ENCODE data around the gene SLC6A11. TPM values are rescaled to one million over a fixed set of nuclear protein-coding genes. Genes with fewer than 3 reads are reported as not detected.

SLC6A11 gene
- total RNA-seq (2022; extraction: Qiagen RNA extraction) = 0.05 to 0.18 TPM (median 0.08 TPM) in 5 replicates

GRCh38 chr3:10816019-10816862 is at the start of gene SLC6A11:
TSS of gene SLC6A11 (plus strand) at chr3:10816228. CDS start at chr3:10816266, 38 bp downstream.

Other genes starting within 250 kb of the SLC6A11 start
- gene SLC6A1, start 176.5 kb downstream of the SLC6A11 start, total RNA-seq (2022; extraction: Qiagen RNA extraction) = 0.06 TPM in 1 of 5 replicates, not detected in the others

All from A549 treated with Hydrocortisone at 1 μM for 4 hours (cell line).